HL-60 (cell line): ENCODE results near the gene FAM20A.

Source experiments
- POLR2AphosphoS5 ChIP-seq: IDR thresholded peaks from 2 replicates; pipeline ENCODE4 v1.6.1; 2012; ENCODE audit warnings: low read depth
- SPI1 ChIP-seq: IDR thresholded peaks from 2 replicates; pipeline ENCODE4 v1.6.1; 2012; ENCODE audit warnings: low read depth, mild to moderate bottlenecking, borderline replicate concordance
- TF ChIP-seq, protein P1 (sequence below): IDR thresholded peaks from one replicate; pipeline ENCODE4 v1.5.1; 2011; ENCODE audit warnings: low read length, control low read depth, inconsistent platforms; ENCODE audit not compliant: insufficient read depth
- TF ChIP-seq, protein P2 (sequence below): IDR thresholded peaks from 2 replicates; pipeline ENCODE4 v1.6.1; 2012; ENCODE audit warnings: low read depth; ENCODE audit not compliant: insufficient replicate concordance

DNA sequence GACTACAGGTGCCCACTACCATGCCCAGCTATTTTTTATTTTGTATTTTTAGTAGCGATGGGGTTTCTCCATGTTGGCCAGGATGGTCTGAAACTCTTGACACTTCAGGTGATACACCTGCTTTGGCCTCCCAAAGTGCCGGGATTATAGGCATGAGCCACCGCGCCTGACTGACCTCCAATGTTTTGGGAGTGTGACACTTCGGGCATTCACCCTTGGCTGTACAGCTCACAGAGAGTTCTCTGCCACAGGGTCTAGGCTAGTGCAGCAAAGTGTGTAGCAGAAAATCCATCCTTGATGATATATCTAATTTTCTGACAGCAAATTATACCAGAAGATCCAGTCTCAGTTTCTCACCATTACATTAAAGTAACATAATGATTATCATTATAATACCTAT, 14.1 kb downstream of the FAM20A start:
- TF ChIP-seq, protein P1, sequence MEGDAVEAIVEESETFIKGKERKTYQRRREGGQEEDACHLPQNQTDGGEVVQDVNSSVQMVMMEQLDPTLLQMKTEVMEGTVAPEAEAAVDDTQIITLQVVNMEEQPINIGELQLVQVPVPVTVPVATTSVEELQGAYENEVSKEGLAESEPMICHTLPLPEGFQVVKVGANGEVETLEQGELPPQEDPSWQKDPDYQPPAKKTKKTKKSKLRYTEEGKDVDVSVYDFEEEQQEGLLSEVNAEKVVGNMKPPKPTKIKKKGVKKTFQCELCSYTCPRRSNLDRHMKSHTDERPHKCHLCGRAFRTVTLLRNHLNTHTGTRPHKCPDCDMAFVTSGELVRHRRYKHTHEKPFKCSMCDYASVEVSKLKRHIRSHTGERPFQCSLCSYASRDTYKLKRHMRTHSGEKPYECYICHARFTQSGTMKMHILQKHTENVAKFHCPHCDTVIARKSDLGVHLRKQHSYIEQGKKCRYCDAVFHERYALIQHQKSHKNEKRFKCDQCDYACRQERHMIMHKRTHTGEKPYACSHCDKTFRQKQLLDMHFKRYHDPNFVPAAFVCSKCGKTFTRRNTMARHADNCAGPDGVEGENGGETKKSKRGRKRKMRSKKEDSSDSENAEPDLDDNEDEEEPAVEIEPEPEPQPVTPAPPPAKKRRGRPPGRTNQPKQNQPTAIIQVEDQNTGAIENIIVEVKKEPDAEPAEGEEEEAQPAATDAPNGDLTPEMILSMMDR: no peak
- TF ChIP-seq SPI1 (no peak), POLR2AphosphoS5 (no peak)
- TF ChIP-seq, protein P2, sequence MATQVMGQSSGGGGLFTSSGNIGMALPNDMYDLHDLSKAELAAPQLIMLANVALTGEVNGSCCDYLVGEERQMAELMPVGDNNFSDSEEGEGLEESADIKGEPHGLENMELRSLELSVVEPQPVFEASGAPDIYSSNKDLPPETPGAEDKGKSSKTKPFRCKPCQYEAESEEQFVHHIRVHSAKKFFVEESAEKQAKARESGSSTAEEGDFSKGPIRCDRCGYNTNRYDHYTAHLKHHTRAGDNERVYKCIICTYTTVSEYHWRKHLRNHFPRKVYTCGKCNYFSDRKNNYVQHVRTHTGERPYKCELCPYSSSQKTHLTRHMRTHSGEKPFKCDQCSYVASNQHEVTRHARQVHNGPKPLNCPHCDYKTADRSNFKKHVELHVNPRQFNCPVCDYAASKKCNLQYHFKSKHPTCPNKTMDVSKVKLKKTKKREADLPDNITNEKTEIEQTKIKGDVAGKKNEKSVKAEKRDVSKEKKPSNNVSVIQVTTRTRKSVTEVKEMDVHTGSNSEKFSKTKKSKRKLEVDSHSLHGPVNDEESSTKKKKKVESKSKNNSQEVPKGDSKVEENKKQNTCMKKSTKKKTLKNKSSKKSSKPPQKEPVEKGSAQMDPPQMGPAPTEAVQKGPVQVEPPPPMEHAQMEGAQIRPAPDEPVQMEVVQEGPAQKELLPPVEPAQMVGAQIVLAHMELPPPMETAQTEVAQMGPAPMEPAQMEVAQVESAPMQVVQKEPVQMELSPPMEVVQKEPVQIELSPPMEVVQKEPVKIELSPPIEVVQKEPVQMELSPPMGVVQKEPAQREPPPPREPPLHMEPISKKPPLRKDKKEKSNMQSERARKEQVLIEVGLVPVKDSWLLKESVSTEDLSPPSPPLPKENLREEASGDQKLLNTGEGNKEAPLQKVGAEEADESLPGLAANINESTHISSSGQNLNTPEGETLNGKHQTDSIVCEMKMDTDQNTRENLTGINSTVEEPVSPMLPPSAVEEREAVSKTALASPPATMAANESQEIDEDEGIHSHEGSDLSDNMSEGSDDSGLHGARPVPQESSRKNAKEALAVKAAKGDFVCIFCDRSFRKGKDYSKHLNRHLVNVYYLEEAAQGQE: no peak
